Measurements from ENCODE around the gene CAMK2G.
A peak's percentile ranks its signal among the peaks of the same experiment; 100 is the strongest.

CAMK2G gene

GRCh38 chr10:73850863-73851461 lies 23.4 kb downstream of the CAMK2G start:
- Histone ChIP-seq H3K79me2 (ENCODE audit: control insufficient read depth, low read length) (no peaks in the 10 kb centered on the region), H3K4me3 (ENCODE audit: low read length) (no peak overlapping the region), H3K4me1 (ENCODE audit: control insufficient read depth, low read length) (peaks cover 6% of the 10 kb centered on the region), H3K27ac (ENCODE audit: low read depth, low read length) (no peak overlapping the region), H4K20me1 (ENCODE audit: control insufficient read depth, insufficient read depth, low read depth, low read length) (no peaks in the 10 kb centered on the region), H3F3A (ENCODE audit: control insufficient read depth, insufficient read depth) (no peaks in the 10 kb centered on the region), H3K27me3 (ENCODE audit: control insufficient read depth, low read length) (no peaks in the 10 kb centered on the region), H3K4me2 (ENCODE audit: low read length) (no peak overlapping the region), H3K9me2 (replicated peaks; ENCODE audit: control insufficient read depth, low read length) (no peaks in the 10 kb centered on the region), H3K9me3 (ENCODE audit: control insufficient read depth, insufficient read depth, low read length) (no peaks in the 10 kb centered on the region), H3K36me3 (ENCODE audit: control insufficient read depth, low read length) (peaks cover 25% of the 10 kb centered on the region)
- TF ChIP-seq EZH2phosphoT487 (IDR thresholded peaks at IDR 0.05; ENCODE audit: borderline replicate concordance, low read length) (no peak), CTCF (IDR thresholded peaks at IDR 0.05; ENCODE audit: low read depth, low read length, poor library complexity, severe bottlenecking) (no peak)

- no peaks in the 10 kb centered on the region for H4K20me1 ChIP-seq (ENCODE audit: control insufficient read depth, insufficient read depth, low read depth, low read length)
- H3K27me3 ChIP-seq (ENCODE audit: control insufficient read depth, low read length), result no peaks in the 10 kb centered on the region
- H3F3A ChIP-seq (ENCODE audit: control insufficient read depth, insufficient read depth), result no peaks in the 10 kb centered on the region
- H3K36me3 ChIP-seq (ENCODE audit: control insufficient read depth, low read length), result peaks cover 25% of the 10 kb centered on the region
- no peak overlapping the region for H3K27ac ChIP-seq (ENCODE audit: low read depth, low read length)
- TF ChIP-seq CTCF (IDR thresholded peaks at IDR 0.05; ENCODE audit: low read depth, low read length, poor library complexity, severe bottlenecking), result no peak
- no peak for TF ChIP-seq EZH2phosphoT487 (IDR thresholded peaks at IDR 0.05; ENCODE audit: borderline replicate concordance, low read length)
- H3K4me1 ChIP-seq (ENCODE audit: control insufficient read depth, low read length), result peaks cover 6% of the 10 kb centered on the region
- no peaks in the 10 kb centered on the region for H3K79me2 ChIP-seq (ENCODE audit: control insufficient read depth, low read length)
- no peak overlapping the region for H3K4me3 ChIP-seq (ENCODE audit: low read length)
- no peaks in the 10 kb centered on the region for H3K9me3 ChIP-seq (ENCODE audit: control insufficient read depth, insufficient read depth, low read length)
- H3K4me2 ChIP-seq (ENCODE audit: low read length), result no peak overlapping the region
- no peaks in the 10 kb centered on the region for H3K9me2 ChIP-seq (replicated peaks; ENCODE audit: control insufficient read depth, low read length)
Observed at GRCh38 chr10:73850211-73850610, 24.1 kb downstream of the CAMK2G start.

GRCh38 chr10:73848821-73849489 lies 25.4 kb downstream of the CAMK2G start:
- Histone ChIP-seq H3F3A (ENCODE audit: control insufficient read depth, insufficient read depth) (no peaks in the 10 kb centered on the region), H3K4me1 (ENCODE audit: control insufficient read depth, low read length) (peaks cover 6% of the 10 kb centered on the region), H3K4me3 (ENCODE audit: low read length) (no peak overlapping the region), H3K36me3 (ENCODE audit: control insufficient read depth, low read length) (peaks cover 25% of the 10 kb centered on the region), H3K9me2 (replicated peaks; ENCODE audit: control insufficient read depth, low read length) (no peaks in the 10 kb centered on the region), H4K20me1 (ENCODE audit: control insufficient read depth, insufficient read depth, low read depth, low read length) (no peaks in the 10 kb centered on the region), H3K4me2 (ENCODE audit: low read length) (peak overlapping the region; percentile 36; the same call in 1 of the 2 replicates), H3K27ac (ENCODE audit: low read depth, low read length) (no peak overlapping the region), H3K27me3 (ENCODE audit: control insufficient read depth, low read length) (no peaks in the 10 kb centered on the region), H3K9me3 (ENCODE audit: control insufficient read depth, insufficient read depth, low read length) (no peaks in the 10 kb centered on the region), H3K79me2 (ENCODE audit: control insufficient read depth, low read length) (no peaks in the 10 kb centered on the region)
- TF ChIP-seq EZH2phosphoT487 (IDR thresholded peaks at IDR 0.05; ENCODE audit: borderline replicate concordance, low read length), result no peak
- peak; percentile 99 for TF ChIP-seq CTCF (IDR thresholded peaks at IDR 0.05; ENCODE audit: low read depth, low read length, poor library complexity, severe bottlenecking)

Data from DOHH2 (cell line).